Gastroesophageal sphincter (tissue), 4 donors: ENCODE data around the gene AKAP12. TPM values are rescaled to one million over a fixed set of nuclear protein-coding genes. Genes with fewer than 3 reads are reported as not detected.

Source experiments
- ATAC-seq: fragments of 150-250 bp; one replicate; pipeline ENCODE4 v1.9.1; 2016; ENCODE audit warnings: mild to moderate bottlenecking, moderate library complexity
- H3K27ac ChIP-seq, 4 donors: fragments of 200-600 bp; sonication (generic) in 3 of 4; 1 replicate in 3 of 4; 2 replicates in 1 of 4; pipeline ENCODE4 v1.5.1; 2016 to 2019
- H3K27me3 ChIP-seq: fragments of 200-600 bp; sonication (generic); one replicate; pipeline ENCODE4 v1.5.1; 2019
- H3K36me3 ChIP-seq, 2 donors: fragments of 200-600 bp; sonication (generic); one replicate each; pipeline ENCODE4 v1.5.1; 2019; ENCODE audit warnings: control low read depth in 1 of 2
- H3K4me1 ChIP-seq, 3 donors: fragments of 200-600 bp; sonication (generic); 1 replicate in 2 of 3; 2 replicates in 1 of 3; pipeline ENCODE4 v1.5.1; 2016 to 2019; ENCODE audit warnings: control low read depth in 2 of 3
- H3K4me3 ChIP-seq, 2 donors: fragments of 200-600 bp; sonication (generic); one replicate each; pipeline ENCODE4 v1.5.1; 2019; ENCODE audit warnings: mild to moderate bottlenecking in 1 of 2, moderate library complexity in 1 of 2
- H3K9me3 ChIP-seq, 3 donors: fragments of 200-600 bp; sonication (generic); one replicate each; pipeline ENCODE4 v1.5.1; 2017 to 2019; ENCODE audit warnings: control low read depth in 2 of 3
- CTCF ChIP-seq, 4 experiments: fragments of 200-600 bp in 2 of 4; fragments of 450-650 bp in 2 of 4; sonication (generic) in 1 of 4; IDR thresholded peaks; one replicate each; pipeline ENCODE4 v1.5.1; 2017 to 2019; ENCODE audit warnings: antibody characterized with exemption in 4 of 4, mild to moderate bottlenecking in 2 of 4, moderate library complexity in 2 of 4
- EP300 ChIP-seq: sonication (generic); formaldehyde crosslinking; IDR thresholded peaks from one replicate; pipeline ENCODE4 v1.6.1; 2017; ENCODE audit warnings: antibody characterized with exemption, mild to moderate bottlenecking
- POLR2A ChIP-seq, 2 donors: fragments of 450-650 bp; IDR thresholded peaks; one replicate each; pipeline ENCODE4 v1.6.1; 2017; ENCODE audit warnings: antibody characterized with exemption in 2 of 2, mild to moderate bottlenecking in 2 of 2, moderate library complexity in 1 of 2
- POLR2AphosphoS5 ChIP-seq: sonication (generic); formaldehyde crosslinking; IDR thresholded peaks from one replicate; pipeline ENCODE4 v1.6.1; 2017; ENCODE audit warnings: antibody characterized with exemption
- WGBS, 2 donors: methylation state at CpG; one replicate each; pipeline ENCODE4 v1.1.5; 2018; ENCODE audit warnings: low coverage in 1 of 2; 5-methylcytosine and 5-hydroxymethylcytosine counted together
- total RNA-seq, 4 donors: library from RNA; depleted of rRNA; stranded (reverse); fragments of >200 nt; gene quantifications; one replicate each; pipeline ENCODE4 v1.1.0, GENCODE V29; 2016

Gene AKAP12
- total RNA-seq, 4 donors from 2014 or later: 150 to 245 (median 185) TPM

GRCh38 chr6:151224076-151224475 lies 15.7 kb upstream of the AKAP12 start:
- no peak for TF ChIP-seq POLR2A (IDR thresholded peaks at IDR 0.05)
- no peak for TF ChIP-seq POLR2AphosphoS5
- no peak for TF ChIP-seq CTCF (IDR thresholded peaks at IDR 0.05)
- no peak for TF ChIP-seq EP300
- Histone ChIP-seq H3K9me3 (no peaks in the 10 kb centered on the region), H3K27ac (no peak overlapping the region), H3K27me3 (no peaks in the 10 kb centered on the region), H3K4me3 (no peak overlapping the region), H3K4me1 (no peaks in the 10 kb centered on the region), H3K36me3 (no peaks in the 10 kb centered on the region)
- no peak for ATAC-seq

DNA sequence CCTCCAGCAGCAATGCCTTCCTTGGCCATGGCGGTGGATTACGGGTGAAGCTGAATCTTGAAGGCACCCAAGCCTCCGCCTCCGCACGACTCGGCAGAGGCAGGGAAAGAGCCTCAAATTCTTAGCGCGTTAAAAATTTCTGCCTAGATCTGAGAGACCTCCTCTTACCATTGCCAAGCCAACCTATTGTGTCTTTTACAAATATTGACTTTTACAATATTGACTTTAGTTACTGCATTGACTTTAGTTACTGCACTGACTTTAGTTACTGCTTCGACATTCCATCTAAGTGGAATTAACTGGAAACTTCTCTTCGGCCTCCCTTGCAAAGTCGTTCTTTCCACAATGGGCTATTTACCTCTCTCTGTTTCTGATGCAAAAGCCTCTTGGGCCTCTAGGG lies 13.8 kb upstream of the AKAP12 start:
- WGBS, 2 donors: 94 to 100% methylated on average over 3 to 11 of the region's 11 CpGs
- no peak for TF ChIP-seq EP300
- TF ChIP-seq POLR2AphosphoS5: no peak
- TF ChIP-seq CTCF (IDR thresholded peaks at IDR 0.05): no peak
- no peak for TF ChIP-seq POLR2A (IDR thresholded peaks at IDR 0.05)

GRCh38 chr6:151228788-151229400 lies 10.9 kb upstream of the AKAP12 start:
- H3K4me3 ChIP-seq: no peak overlapping the region
- ATAC-seq: no peak
- H3K9me3 ChIP-seq: no peaks in the 10 kb centered on the region
- no peaks in the 10 kb centered on the region for H3K27me3 ChIP-seq
- H3K4me1 ChIP-seq: no peaks in the 10 kb centered on the region
- WGBS, 2 donors: 88 to 93% methylated on average over 1 to 3 of the region's 3 CpGs
- no peak for TF ChIP-seq POLR2AphosphoS5
- no peak for TF ChIP-seq EP300
- no peak for TF ChIP-seq POLR2A (IDR thresholded peaks at IDR 0.05)
- TF ChIP-seq CTCF (IDR thresholded peaks at IDR 0.05): no peak
- no peak overlapping the region for H3K27ac ChIP-seq
- no peaks in the 10 kb centered on the region for H3K36me3 ChIP-seq

More for the DNA sequence above, 13.8 kb upstream of the AKAP12 start:
- no peak for ATAC-seq
- no peaks in the 10 kb centered on the region for H3K27me3 ChIP-seq
- H3K4me3 ChIP-seq: no peak overlapping the region
- no peaks in the 10 kb centered on the region for H3K36me3 ChIP-seq
- H3K9me3 ChIP-seq: no peaks in the 10 kb centered on the region
- H3K4me1 ChIP-seq: no peaks in the 10 kb centered on the region
- no peak overlapping the region for H3K27ac ChIP-seq

DNA sequence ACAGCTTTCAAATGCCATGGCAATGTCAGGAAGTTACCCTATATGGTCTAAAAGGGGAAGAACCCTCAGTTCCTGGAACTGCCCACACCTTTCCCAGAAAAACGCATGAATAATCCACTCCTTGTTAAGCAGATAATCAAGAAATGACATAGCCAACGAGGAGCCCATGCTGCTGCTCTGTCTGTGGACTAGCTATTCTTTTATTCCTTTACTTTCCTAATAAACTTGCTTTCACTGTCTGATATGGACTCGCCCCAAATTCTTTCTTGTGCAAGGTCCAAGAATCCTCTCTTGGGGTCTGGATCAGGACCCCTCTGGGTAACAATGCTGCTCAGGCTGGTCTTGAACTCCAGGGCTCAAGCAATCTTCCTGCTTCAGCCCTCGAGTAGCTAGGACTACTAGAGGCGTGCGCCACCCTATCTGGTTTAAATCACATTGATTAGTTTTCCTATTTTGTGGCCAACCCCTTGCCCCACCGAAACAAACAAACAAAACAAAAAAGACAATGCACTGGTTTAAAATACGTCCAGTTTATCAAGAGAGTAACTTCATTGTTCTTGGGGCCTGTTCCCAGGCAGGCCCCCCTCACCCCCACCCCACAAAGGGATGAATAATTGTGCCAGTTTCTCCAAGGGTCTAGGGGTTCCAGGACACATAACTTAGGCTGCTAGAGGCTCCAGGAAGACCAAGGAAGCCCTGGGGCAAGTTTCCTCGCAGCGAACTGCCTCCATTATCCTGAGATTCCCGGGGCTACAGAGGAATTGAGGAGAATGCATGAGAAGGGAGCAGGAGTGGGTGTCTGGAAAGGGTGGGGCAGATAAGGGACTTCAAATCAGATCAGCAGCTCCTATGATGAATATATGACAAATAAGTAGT lies 10.1 kb upstream of the AKAP12 start:
- no peaks in the 10 kb centered on the region for H3K4me1 ChIP-seq
- H3K4me3 ChIP-seq: no peak overlapping the region
- no peak for ATAC-seq
- no peaks in the 10 kb centered on the region for H3K9me3 ChIP-seq
- 81 to 86% methylated on average over 6 to 7 of the region's 11 CpGs for WGBS, 2 donors
- H3K27ac ChIP-seq: no peak overlapping the region
- H3K27me3 ChIP-seq: no peaks in the 10 kb centered on the region
- H3K36me3 ChIP-seq: no peaks in the 10 kb centered on the region
- TF ChIP-seq POLR2AphosphoS5: no peak
- no peak for TF ChIP-seq EP300
- no peak for TF ChIP-seq POLR2A (IDR thresholded peaks at IDR 0.05)
- TF ChIP-seq CTCF (IDR thresholded peaks at IDR 0.05): no peak

GRCh38 chr6:151230277-151230577 lies 9.5 kb upstream of the AKAP12 start:
- no peaks in the 10 kb centered on the region for H3K9me3 ChIP-seq
- no peak for ATAC-seq
- no peak for TF ChIP-seq EP300
- no peaks in the 10 kb centered on the region for H3K36me3 ChIP-seq
- no peaks in the 10 kb centered on the region for H3K27me3 ChIP-seq
- 88% methylated on average over 1 of the region's 4 CpGs for WGBS, 2 donors
- no peak overlapping the region for H3K27ac ChIP-seq
- no peak overlapping the region for H3K4me3 ChIP-seq
- H3K4me1 ChIP-seq: no peaks in the 10 kb centered on the region
